Fibroblast of skin of right biceps (primary cell): ENCODE data around the gene DIDO1.

ENCODE experiments used
- DNase-seq: peaks from one replicate; pipeline ENCODE4 v3.0.0-alpha.2; 2013

DIDO1 gene

DNA sequence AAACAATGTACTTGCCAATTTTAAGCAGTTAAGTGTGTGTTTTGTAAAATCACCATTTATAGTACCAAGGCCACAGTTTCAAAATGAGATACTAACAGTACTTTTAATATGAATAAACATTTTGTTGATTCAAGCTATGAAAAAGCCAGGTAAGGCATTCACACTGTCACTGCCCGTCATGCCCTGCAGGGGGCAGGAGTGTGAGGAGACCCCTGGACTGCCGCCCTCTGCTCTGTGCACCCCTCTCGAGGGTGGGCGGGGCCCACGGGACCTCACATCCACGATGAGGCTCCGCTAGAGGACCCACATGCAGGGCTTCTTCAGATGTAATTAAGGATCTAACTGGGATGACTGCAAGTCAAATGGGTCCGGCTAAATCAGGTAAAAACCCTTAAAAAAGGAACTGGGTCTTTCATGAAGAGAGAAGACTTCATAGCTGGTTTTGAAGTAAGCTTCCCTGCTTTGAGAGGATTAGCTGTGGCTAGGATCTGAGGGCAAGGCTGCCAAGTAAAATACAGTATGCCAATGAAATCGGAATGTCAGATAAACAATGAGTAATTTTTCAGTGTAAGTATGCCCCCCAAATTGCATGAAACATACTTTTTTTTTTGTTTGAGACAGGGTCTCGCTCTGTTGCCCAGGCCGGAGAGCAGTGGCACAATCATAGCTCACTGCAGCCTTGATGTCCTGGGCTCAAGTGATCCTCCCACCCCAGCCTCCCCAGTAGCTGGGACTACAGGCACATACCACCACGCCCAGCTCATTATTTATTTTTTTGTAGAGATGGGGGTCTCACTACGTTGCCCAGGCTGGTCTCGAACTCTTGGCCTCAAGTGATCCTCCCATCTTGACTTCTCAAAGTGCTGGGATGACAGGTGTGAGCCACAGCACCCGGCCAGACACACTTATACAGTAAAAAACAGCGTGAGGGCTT is 18.7 kb downstream of the DIDO1 start:
- peak; percentile 12 for DNase-seq

- DNase-seq = no peak
These were observed 19.5 kb downstream of the DIDO1 start for GRCh38 chr20:62906647-62907375.

- DNase-seq = no peak
These were observed 20.1 kb downstream of the DIDO1 start for GRCh38 chr20:62906209-62906608.

GRCh38 chr20:62905536-62906117 is 20.7 kb downstream of the DIDO1 start:
- no peak for DNase-seq

DNA sequence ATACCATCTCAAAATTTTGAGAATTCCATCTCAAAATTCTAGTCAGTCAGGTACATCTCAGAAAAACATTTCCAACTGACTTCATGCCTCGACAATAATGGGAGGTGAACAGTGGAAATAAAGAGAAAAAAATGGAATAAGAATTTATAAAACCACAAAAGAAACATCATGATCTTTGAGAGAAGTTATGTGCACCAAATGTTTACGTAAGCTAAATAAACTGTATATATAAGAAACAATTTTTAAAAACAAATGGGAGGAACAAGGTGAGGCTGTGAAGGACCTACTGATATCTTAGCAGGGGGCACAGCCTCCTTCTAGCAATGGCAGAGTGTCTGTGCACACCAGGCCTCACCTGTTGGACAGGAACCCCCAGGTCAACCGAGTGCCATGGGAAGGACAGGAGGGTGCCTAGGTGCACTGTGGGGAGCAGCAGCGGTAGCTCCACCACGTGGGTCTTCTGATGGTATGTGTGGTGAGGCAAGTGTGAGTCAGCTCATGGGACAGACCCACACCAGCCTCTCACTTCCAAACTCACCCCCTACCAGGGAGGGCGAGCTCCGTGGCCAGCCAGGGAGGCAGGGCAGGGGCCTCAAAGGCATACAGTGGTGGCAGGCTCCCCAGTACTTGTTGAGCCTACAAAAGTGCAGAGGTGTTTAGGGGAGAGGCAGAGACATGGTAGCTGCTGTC is 23.2 kb downstream of the DIDO1 start:
- DNase-seq = peak; percentile 39

DNA sequence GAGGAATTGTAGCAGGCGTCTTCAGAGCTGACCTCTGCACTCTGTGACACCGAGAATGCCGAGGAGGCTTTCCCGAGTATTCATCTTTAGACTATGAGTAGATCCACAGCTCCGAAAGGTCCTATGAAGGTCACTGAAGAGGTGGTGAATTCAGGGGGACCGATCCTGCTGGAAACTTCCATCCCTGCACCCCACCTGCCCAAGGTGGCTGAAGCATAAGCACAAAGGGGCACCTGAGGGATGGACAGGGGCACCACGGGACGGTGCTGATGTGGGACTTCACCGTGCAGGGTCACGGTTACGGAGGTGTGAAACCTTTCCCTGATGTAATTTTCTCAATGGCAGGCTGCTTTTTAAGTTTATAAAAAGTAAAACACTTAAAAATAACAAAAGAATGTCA is 24.4 kb downstream of the DIDO1 start:
- DNase-seq = no peak

GRCh38 chr20:62900692-62901584 is 25.4 kb downstream of the DIDO1 start:
- no peak for DNase-seq

DNA sequence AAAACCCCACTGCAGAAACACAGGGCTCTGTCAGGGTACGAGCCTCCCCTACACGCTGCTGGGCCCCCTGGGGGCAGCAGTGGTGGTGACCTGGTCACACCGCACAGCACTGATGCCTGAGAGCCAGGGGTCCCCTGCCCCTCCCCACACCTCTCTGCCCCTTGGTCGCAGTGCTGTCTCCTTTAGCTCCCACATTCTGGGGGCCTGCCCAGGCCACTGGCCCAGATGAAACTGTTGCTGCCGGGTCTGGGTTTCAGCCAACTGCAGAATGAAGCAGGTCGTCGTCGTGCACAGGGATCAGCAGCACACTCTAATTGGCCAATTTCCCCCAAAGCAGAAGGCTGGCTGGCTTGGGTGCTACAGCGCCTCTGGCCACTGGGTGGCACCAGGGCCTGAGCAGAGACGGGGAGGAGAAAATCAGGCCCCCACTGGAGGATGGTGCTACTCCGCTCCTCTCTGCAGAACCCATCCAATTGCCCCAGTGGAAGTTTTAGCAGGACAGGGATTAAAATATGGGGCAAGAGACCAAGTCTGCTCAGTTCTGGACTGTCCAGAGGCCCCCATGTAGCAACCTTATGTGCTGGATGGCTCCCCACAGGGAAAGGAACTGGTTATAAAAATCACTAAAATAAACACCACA is 26.1 kb downstream of the DIDO1 start:
- DNase-seq = peak; percentile 60

DNA sequence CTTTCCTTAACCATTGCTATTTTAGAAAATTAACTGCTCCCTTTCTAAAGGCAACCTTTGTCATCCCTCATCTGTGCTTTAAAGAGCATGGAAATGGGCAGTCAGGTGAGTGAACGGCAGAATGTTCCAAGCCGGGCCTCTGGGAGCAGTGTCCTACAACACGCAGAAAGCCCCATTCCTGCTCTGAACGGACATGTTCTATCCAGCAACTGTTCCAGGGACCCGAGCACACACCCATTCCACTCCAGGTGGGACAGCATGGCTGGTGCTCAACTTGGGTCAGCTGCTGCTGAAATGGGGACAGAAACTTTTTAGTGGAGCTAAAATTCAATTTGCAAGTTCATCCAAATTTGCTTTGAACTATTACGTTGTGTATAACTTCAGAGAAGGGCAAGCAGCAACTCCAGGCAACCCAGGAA is 26.7 kb downstream of the DIDO1 start:
- no peak for DNase-seq

DNA sequence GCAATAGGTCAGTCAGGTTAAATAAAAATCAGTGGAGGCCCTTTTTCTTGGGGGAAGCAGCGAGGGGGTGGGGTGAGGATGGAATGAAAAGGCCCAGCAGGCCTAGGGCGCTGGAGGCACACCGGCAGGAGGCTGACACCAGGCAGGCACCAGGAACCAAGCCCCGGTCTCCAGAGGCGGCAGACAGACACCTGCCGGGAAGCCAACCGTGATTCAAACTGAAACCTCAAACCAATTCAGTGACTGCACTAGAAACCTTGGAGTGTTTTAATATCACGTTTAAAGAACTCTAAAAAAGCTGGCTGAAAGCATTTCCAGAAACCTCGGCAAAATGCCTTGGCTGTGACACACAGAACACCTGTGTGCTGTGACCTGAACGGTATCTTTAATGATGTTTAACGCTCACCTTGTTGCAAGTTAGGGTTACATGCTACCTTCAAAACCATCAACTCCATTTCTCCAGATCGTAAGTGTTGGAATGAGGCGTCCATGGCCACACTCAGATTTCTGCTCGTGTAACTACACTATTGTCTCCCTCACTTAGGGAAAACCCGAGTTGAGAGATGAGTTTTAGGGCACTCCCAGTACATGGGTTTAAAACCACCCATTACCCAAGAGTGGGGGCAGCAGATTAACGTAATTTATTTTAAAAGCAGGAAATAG is 27.2 kb downstream of the DIDO1 start:
- no peak for DNase-seq

- no peak for DNase-seq
These were observed 28.0 kb downstream of the DIDO1 start for GRCh38 chr20:62898093-62898964.

DNA sequence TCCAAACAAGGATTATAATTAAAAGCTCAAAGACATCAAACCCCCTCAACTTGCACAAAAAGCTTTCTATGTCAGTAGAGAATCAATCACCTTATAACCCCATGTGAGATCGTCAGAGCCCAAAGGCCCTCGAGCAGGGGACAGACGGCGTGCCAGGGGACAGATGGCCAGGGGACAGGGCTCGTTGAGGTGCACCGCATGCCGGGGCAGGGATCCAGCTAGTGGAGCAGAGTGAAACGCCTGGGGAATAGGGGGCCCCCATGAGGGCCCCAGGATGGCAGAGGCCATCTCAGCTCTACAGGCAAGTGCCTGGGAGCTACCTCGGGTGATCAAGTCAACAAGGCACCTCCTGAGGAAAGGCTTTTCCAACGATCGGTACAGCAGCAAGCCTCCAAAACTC is 28.6 kb downstream of the DIDO1 start:
- no peak for DNase-seq

GRCh38 chr20:62896526-62896925 is 29.8 kb downstream of the DIDO1 start:
- DNase-seq = no peak

GRCh38 chr20:62895539-62895938 is 30.8 kb downstream of the DIDO1 start:
- no peak for DNase-seq

DNA sequence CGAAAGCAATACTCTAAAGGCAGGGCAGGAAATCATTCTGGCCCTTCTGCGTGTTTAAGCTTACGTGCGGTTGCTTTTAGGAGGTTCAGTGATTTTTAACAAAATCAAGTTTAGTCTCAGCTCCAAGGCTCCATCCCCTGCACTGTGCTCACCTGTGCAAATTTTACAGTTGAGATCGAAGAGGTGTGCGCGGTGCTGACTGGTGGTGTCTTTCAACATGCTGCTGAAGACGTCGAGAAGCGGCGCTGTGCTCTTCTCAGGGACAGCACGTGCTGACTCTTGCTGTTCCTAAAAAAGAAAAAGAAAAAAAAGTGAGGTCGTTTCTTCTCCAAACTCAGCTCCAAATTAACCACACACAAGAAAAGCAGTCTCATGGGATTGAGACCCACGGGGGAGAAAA is 32.0 kb downstream of the DIDO1 start:
- no peak for DNase-seq

GRCh38 chr20:62893700-62894099 is 32.6 kb downstream of the DIDO1 start:
- DNase-seq = no peak

GRCh38 chr20:62892348-62893304 is 33.7 kb downstream of the DIDO1 start:
- no peak for DNase-seq

DNA sequence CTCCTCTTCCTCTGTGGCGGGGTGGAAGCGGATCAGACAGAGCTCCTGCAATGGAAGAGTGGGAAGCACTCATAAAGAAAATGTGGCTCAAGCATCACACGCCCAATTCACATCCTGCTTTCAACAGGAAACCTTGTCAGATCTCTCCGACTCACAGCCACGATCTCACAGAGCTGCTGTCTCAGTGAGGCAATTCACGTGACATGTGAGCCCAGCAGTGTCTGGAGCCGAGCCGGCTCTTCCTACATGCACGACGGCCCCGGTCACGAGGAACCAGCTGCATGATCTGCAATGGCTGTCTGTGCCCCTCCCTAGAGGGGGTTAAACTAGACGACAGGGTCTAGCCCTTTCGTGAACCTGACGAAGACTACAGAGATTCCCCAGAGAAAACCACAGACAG is 35.2 kb downstream of the DIDO1 start:
- DNase-seq = peak; percentile 23

DNA sequence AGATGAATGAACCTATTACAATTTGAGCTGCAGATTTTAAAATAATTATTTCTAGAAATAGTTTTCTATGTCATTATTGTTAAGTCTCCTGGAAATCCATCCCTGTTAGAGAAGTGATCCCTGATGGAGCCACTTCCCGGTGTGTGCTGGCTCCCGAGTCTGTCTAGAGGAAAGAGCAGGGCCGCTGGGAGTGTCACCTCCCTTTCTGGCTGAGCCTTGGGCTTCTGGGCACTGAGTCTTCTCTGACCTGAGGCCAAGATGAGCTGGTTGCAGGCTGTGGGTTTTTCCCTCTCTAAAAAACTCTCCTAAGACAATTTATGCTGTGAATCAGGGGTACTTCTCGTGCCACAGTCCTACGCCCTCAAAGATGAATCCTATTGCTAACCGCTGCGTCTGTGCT is 35.9 kb downstream of the DIDO1 start:
- DNase-seq = no peak
